ENCODE measurements around the gene FANCD2OS. TPM values are rescaled to one million over a fixed set of nuclear protein-coding genes. Genes with fewer than 3 reads are reported as not detected.
A peak's percentile ranks its signal among the peaks of the same experiment; 100 is the strongest.

Gene FANCD2OS, protein sequence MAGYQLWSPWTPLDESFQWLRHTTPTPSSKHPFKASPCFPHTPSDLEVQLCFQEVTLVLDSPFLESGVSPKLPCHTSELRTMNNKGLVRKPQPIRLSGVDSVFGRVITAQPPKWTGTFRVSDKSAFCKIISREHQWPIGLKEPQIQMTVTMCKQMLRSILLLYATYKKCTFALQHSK
- not detected in 2 replicates for total RNA-seq (2014; rRNA removed)
- Bru-seq, nascent RNA = percentile 11 among the genes with signal in this experiment
- percentile 10 among the genes with signal in this experiment for BruChase-seq, experiment 1, labeled RNA remaining after a 6-hour chase
- BruChase-seq, experiment 2, labeled RNA remaining after a 2-hour chase = percentile 7 among the genes with signal in this experiment
- long read RNA-seq, partial matches to known transcripts = 0 of 3 reads
- long read RNA-seq, other reads (novel, unspliced or antisense) = 3 of 3 reads

DNA sequence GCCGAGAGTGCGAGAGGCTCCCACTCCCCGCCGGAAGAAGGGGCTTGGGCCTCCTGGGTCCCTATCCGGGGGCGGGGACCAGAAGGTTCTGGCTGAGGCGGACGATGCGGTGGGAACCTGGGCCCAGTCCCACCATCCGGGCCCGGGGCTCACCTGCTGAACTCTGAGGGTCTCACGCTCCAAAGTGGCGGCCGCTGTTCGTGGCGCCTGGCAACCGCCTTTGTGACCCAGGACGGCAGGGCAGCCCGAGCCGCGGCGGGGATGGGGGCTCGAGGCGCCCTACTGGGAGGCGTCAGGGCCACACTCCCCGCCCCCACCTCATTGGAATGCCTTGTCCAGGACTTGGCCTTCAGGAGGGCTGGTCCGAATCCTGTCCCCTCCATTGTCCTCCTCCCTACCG, at the start of gene FANCD2OS:
TSS of gene FANCD2OS (minus strand) at position 165 of the 400 bp plus-strand sequence. CDS start 3,481 bp downstream, outside the sequence.
- intact Hi-C loops (cut with micrococcal nuclease) = no loop called here
- H3K79me2 ChIP-seq (ENCODE audit: low read length) = no peaks in the 10 kb centered on the region
- H3K4me3 ChIP-seq (ENCODE audit: low read length) = no peak within 1 kb of the TSS
- TF ChIP-seq EZH2 (IDR thresholded peaks at IDR 0.05; ENCODE audit: low read length, unreplicated experiment) = no peak
- H3K27me3 ChIP-seq (ENCODE audit: low read length) = no peaks in the 10 kb centered on the region
- no peaks in the 10 kb centered on the region for H4K20me1 ChIP-seq (ENCODE audit: low read length)
- CTCF ChIA-PET = no interaction called here
- no peak within 1 kb of the TSS for H3K4me2 ChIP-seq (ENCODE audit: low read length)
- no peak for ATAC-seq
- no peaks in the 10 kb centered on the region for H3K4me1 ChIP-seq (ENCODE audit: insufficient read depth, low read length)
- H3F3A ChIP-seq (ENCODE audit: low read length, unreplicated experiment) = no peaks in the 10 kb centered on the region
- H3K9me3 ChIP-seq (ENCODE audit: low read length) = no peaks in the 10 kb centered on the region
- POLR2A ChIA-PET (ENCODE audit: unreplicated experiment) = no interaction called here
- H3K36me3 ChIP-seq (ENCODE audit: low read depth, low read length) = no peaks in the 10 kb centered on the region
- no TSS peak for BruUV-seq (replicated peaks)
- H2AFZ ChIP-seq (ENCODE audit: low read length) = no peak within 1 kb of the TSS
- H3K27ac ChIP-seq (ENCODE audit: low read length) = no peak within 1 kb of the TSS
- no peaks in the 10 kb centered on the region for H3K9me2 ChIP-seq (replicated peaks; ENCODE audit: low read length)
- no peak for DNase-seq
- no peak within 1 kb of the TSS for H3K9ac ChIP-seq (ENCODE audit: low read length)

DNA sequence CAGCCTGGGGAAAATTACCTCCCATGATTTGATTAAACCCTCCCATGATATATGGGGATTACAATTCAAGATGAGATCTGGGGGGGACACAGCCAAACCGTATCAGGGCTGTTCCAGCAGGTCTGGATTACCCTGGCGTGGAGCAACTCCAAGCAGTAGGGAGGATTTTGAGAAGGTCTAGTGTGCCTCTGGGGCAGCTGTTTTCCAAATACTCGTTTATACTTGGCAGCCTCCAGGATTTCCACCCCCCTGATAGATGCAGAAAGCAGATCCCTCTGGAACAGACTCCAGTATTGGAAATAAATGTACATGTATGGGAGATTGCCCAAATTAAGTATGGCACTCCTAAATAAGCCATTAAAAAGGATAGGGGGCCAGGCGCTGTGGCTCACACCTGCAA, 49.0 kb upstream of the FANCD2OS start:
- DNase-seq = no peak
- Histone ChIP-seq H2AFZ (ENCODE audit: low read length) (no peak overlapping the region), H3K9me3 (ENCODE audit: low read length) (no peaks in the 10 kb centered on the region), H4K20me1 (ENCODE audit: low read length) (no peaks in the 10 kb centered on the region), H3K79me2 (ENCODE audit: low read length) (no peaks in the 10 kb centered on the region), H3K9me2 (replicated peaks; ENCODE audit: low read length) (no peaks in the 10 kb centered on the region), H3K27me3 (ENCODE audit: low read length) (no peaks in the 10 kb centered on the region), H3K4me2 (ENCODE audit: low read length) (no peak overlapping the region), H3K4me1 (ENCODE audit: insufficient read depth, low read length) (no peaks in the 10 kb centered on the region), H3K36me3 (ENCODE audit: low read depth, low read length) (peaks cover 3% of the 10 kb centered on the region; the same call in 1 of the 2 replicates), H3K4me3 (ENCODE audit: low read length) (no peak overlapping the region), H3F3A (ENCODE audit: low read length, unreplicated experiment) (no peaks in the 10 kb centered on the region), H3K27ac (ENCODE audit: low read length) (no peak overlapping the region), H3K9ac (ENCODE audit: low read length) (no peak overlapping the region)
- ChIA-PET POLR2A (ENCODE audit: unreplicated experiment) (no interaction called here), CTCF (interaction anchor here (0.7 kb wide), 1 partner anchor 210 kb away, joined by 9 read pairs; no protein-coding TSS in a partner anchor)
- intact Hi-C loops (cut with micrococcal nuclease) = no loop called here
- TF ChIP-seq EZH2 (IDR thresholded peaks at IDR 0.05; ENCODE audit: low read length, unreplicated experiment) (no peak), EZH2phosphoT487 (IDR thresholded peaks at IDR 0.05; ENCODE audit: borderline replicate concordance, low read length) (no peak)
- TF ChIP-seq, protein P1, sequence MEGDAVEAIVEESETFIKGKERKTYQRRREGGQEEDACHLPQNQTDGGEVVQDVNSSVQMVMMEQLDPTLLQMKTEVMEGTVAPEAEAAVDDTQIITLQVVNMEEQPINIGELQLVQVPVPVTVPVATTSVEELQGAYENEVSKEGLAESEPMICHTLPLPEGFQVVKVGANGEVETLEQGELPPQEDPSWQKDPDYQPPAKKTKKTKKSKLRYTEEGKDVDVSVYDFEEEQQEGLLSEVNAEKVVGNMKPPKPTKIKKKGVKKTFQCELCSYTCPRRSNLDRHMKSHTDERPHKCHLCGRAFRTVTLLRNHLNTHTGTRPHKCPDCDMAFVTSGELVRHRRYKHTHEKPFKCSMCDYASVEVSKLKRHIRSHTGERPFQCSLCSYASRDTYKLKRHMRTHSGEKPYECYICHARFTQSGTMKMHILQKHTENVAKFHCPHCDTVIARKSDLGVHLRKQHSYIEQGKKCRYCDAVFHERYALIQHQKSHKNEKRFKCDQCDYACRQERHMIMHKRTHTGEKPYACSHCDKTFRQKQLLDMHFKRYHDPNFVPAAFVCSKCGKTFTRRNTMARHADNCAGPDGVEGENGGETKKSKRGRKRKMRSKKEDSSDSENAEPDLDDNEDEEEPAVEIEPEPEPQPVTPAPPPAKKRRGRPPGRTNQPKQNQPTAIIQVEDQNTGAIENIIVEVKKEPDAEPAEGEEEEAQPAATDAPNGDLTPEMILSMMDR (conservative IDR thresholded peaks at IDR 0.05; ENCODE audit: low read depth, low read length) = no peak
- BruUV-seq (replicated peaks) = no TSS peak
- ATAC-seq = no peak

DNA sequence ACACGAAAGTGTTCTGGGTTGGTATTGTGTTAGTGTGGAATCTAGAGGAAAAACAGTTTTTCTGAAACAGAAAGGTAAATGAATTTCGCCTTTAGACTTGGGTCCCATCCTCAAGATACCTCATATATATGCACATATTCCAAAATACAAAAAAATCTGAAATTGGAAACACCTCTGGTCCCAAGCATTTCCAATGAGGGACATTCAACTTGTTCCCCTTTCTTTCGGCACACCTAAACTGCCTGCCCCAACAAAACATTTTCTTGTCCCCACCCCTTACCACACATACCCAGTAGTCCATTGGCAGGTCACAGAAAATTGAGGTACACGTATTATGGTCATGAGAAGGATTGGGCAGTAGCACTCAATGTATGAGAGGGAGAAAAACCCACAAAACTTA, 47.6 kb upstream of the FANCD2OS start:
- no peaks in the 10 kb centered on the region for H3K27me3 ChIP-seq (ENCODE audit: low read length)
- BruUV-seq (replicated peaks) = TSS peak; percentile 13
- H3K4me3 ChIP-seq (ENCODE audit: low read length) = no peak overlapping the region
- POLR2A ChIA-PET (ENCODE audit: unreplicated experiment) = interaction anchor here (0.6 kb wide), 1 partner anchor 108 kb away, joined by 3 read pairs; no protein-coding TSS in a partner anchor
- no peak for TF ChIP-seq EZH2phosphoT487 (IDR thresholded peaks at IDR 0.05; ENCODE audit: borderline replicate concordance, low read length)
- no peak for TF ChIP-seq EZH2 (IDR thresholded peaks at IDR 0.05; ENCODE audit: low read length, unreplicated experiment)
- TF ChIP-seq, protein P1 (conservative IDR thresholded peaks at IDR 0.05; ENCODE audit: low read depth, low read length) = no peak
- intact Hi-C loops (cut with micrococcal nuclease) = no loop called here
- no peaks in the 10 kb centered on the region for H3K79me2 ChIP-seq (ENCODE audit: low read length)
- no peak overlapping the region for H3K27ac ChIP-seq (ENCODE audit: low read length)
- no peaks in the 10 kb centered on the region for H3K4me1 ChIP-seq (ENCODE audit: insufficient read depth, low read length)
- H3K4me2 ChIP-seq (ENCODE audit: low read length) = no peak overlapping the region
- DNase-seq = no peak
- CTCF ChIA-PET = no interaction called here
- H3K9ac ChIP-seq (ENCODE audit: low read length) = no peak overlapping the region
- no peak for ATAC-seq
- no peaks in the 10 kb centered on the region for H3K9me2 ChIP-seq (replicated peaks; ENCODE audit: low read length)
- H3K9me3 ChIP-seq (ENCODE audit: low read length) = no peaks in the 10 kb centered on the region
- H4K20me1 ChIP-seq (ENCODE audit: low read length) = no peaks in the 10 kb centered on the region
- H3K36me3 ChIP-seq (ENCODE audit: low read depth, low read length) = peaks cover 12% of the 10 kb centered on the region
- H3F3A ChIP-seq (ENCODE audit: low read length, unreplicated experiment) = no peaks in the 10 kb centered on the region
- no peak overlapping the region for H2AFZ ChIP-seq (ENCODE audit: low read length)

All from PC-3 (cell line).